Measurements from ENCODE around the gene CLMP.

- TF ChIP-seq CTCF (conservative IDR thresholded peaks at IDR 0.05) (no peak), EZH2 (IDR thresholded peaks at IDR 0.05; ENCODE audit: low read depth) (no peak)
Observed at GRCh38 chr11:123218451-123218850, 23.4 kb upstream of the CLMP start.
